Measurements from ENCODE around the gene CPT1C.

The CPT1C gene

DNA sequence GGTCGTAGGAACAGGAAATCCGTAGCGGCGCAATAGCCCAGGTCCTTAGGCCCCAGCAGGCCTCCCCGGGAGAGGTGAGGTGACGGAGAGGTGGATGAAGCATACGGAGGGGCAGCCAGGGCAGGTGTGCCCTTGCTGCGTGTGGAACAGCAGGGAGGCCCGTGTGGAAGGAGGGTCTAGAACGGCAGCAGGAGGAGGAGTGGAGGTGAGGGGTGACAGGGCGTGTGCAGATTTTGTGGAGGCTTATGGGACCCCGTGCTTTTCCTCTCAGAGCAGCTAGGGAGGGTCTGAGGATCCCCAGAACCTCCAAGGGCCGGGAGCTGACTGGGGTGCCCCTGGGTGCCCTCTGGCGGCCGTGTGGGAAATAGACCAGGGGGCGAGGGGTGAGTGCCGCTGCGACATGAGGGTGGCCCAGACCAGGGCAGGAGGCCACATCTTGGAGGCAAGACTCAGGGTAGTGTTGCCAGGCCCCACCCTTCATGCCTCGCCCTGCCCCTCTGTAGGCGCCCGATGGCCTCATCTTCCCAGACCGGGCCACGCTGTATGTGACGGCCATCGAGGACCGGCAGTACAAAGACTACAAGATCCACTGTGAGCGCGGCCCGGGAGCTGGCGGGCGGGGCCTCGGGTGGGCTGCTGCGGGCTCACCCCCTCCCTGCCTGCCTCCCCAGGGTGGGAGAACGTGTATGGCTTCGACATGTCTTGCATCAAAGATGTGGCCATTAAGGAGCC lies 6.5 kb upstream of the CPT1C start:
- DNase-seq, result no peak

DNA sequence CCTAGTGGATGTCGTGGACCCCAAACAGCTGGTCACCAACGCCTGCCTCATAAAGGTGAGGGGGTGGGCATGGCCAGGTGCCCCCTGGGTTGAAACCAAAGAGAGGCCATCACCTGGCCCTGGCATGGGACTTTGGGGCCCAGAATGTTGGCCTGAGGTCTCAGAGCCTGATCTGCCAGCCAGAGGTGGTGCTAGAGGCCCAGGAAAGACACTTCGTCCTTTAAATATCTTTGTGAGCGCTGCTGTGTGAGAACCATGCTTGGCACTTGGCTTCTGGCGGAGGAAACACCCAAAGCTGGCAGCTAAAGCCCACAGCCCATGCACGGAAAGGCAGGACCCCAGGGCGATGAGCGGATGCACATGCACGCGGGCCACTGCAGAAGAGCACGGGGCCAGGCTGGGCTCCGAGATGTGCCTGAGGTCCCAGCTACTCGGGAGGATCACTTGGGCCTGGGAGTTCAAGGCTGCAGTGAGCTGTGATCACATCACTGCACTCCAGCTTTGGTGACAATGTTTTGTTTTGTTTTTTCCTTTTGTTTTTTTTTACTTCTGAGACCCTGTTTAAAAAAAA lies 5.8 kb upstream of the CPT1C start:
- no peak for DNase-seq

DNA sequence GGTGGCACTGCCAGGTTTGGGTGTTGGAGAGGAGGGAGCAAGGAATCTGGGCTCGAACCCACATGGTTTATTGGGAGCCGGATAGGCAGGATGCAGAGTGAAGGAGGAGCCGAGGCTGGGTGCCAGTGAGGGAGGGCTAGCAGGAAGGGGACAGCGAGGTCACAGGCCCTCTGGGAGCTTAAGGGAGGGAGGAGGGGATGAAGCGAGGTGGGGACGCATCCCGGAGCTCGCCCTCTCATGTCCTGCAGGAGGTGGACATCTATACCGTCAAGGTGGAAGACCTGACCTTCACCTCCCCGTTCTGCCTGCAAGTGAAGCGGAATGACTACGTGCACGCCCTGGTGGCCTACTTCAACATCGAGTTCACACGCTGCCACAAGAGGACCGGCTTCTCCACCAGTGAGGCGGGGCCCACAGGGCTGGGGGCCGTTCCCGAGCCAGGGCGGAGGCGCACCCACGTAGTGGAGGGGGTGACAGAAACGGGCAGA lies 5.0 kb upstream of the CPT1C start:
- DNase-seq, result no peak

DNA sequence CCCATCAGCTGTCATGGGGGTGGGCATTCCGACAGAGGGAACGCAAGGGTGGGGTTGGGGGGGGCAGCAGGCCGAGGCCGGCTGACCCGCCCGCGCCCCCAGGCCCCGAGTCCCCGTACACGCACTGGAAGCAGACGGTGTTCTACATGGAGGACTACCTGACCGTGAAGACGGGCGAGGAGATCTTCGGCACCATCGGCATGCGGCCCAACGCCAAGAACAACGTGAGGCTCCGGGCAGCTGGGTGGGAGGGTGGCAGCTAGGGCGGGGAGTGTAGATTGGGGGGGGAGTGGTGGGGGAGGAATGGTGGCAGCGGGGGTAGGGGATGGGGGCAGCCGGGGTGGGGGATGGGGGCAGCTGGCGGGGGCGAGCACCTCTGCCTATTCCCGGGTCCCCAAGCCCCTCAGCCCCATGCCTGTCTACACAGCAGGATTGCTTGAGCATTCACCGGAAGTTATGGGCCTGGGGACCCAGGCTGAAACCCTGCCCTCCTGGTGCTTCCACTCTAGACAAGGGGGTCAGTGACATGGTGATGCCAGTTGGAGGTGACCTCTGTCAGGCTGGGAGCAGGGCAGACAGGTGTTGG lies 4.3 kb upstream of the CPT1C start:
- DNase-seq, result no peak

DNA sequence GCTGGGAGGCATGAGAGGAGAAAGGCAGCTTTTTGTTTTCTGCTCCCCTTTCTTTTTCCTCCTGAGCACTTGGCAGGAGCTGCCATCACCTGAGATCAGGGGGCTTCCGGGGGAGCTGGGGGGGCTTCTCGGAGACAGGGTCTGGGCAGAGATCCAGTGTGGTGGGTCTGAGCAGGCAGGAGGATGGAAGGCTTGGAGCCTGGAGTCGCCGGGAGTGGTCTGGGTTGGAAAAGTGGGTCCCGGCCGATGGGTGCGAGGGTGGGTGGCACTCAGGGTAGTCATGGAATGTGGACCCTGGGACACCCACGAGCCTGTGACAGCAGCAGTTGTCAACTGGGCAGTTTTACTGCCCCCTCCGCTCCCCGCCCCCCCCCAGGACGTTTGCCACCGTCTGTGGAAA lies 3.8 kb upstream of the CPT1C start:
- no peak for DNase-seq

DNA sequence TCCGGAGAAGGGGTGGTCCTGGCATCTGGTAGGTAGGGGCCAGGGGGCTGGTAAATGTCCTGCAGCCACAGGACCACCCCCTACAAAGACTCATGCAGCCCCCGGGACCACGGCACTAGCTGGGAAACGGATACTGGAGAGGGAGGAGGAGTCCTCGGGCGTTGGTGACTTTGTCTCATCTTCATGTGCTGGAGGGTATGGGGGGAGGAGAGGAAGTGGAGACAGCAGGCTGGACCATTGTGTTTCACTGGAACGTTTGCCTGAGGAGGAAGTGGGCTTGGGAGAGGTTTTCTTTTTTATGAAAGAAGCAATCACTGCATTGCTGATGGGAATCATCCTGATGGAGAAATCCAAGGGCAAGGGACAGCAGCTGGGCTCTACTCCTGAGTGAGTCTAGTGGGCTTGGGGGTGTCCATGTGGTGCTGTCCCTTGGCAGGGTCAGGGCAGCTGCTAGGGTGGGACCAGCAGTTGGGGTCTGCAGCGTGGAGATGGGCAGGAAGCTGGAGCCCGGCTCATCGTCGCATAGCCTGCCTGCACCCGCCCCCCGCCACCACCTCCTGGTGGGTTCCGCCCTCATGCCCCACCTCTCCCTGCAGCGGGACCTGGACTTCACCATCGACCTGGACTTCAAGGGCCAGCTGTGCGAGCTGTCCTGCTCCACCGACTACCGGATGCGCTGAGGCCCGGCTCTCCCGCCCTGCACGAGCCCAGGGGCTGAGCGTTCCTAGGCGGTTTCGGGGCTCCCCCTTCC lies 3.2 kb upstream of the CPT1C start:
- DNase-seq, result no peak

DNA sequence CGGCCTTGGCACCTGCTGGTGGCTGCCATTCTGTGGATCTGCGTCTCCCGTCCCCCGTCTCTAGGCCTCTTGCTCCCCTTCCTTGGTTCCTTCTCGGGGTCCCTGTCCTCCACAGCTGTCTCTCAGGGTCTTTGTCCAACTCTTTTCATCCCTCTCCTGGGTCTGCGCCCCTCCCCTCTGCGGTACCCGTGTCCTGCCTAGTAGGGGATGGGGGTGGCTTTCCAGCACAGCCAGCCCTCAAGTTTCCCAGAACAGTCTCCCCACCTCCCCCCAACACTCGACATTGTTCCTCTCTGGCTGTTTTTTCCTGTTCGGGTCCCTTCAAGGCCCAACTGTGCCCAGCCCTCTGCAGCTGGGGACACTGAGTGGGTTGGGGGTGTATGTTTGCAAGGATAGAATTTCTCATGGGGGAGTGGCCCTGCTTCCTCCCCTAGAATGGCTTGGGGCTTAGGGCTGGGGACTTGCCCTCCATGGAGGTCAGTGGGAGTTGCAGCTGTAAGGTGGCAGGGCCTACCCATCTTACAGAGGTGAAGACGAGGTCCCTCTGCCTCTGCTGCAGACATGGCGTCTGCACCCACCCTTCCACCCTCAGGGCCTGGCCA lies 2.3 kb upstream of the CPT1C start:
- DNase-seq, result no peak

DNA sequence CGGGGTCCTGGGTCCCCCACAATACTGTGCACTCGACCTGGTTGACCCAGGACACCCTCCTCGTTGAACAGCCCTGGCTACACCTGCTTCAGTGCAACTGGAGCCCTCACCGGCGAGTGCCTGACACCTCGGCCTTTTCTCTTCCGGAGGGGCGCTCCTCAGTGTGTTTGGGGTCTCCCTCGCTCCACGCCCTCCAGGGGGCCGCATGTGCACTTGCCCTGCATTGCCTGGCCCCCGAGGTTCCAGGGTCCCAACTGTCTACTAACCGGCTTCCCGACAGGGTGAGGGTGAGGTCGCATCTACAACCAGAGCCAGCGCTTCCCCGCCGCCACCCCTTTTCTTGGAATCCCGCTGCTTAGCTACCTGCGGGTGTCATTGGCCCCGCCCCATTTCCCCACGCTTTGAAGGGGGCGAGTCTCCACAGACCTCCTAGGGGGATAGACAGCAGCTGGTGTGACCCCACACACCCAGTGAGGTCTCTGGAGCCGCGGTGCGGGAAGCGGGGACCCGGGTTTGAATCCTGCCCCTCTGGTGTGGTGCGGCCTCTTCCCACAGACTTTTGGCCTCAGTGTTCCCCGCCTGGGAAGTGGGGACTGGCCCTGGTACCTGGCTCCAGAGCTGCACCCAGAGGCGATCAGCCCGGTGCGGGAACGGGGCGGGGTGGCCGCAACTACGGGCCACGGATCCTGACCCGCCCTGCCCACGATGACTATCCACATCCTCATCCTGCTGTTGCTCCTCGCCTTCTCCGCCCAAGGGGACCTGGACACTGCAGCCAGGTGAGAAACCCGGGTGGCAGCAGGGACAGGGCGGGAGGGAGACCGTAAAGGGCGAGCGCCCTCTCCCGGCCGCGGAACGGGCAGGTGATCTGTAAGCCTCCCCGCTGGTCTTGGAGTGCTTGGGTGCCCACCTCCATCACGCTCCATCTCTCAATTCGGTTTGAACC lies 1.5 kb upstream of the CPT1C start, which contains the start of gene ADM5:
Gene ADM5, plus strand, starts transcription at position 462 of the 946 bp plus-strand sequence. Its CDS starts 244 bp downstream, at position 706.
- DNase-seq, result peak; percentile 77

DNA sequence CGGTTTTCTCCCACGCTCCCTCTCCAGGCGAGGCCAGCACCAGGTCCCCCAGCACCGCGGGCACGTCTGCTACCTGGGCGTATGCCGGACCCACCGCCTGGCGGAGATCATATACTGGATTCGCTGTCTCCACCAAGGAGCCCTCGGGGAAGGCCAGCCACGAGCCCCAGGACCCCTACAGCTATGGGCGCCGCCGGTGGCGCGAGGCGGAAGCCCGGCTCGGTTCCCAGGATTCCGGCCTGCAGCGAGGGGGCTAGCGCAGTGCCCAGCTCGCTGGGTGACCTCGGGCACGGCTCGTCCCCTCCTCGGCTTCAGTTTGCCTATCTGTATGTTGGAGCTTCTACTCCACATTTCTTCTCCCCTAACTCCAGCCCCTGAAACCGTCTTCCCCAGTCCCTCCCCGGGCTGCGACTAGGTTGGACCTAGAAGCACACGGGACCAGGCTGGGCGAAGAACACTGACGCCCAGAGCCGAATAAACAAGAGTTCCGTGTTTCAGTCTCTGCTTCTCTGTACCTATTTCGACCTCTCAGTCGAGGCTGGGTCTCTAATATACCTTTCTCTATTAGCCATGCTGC lies 749 bp upstream of the CPT1C start:
- DNase-seq, result no peak

DNA sequence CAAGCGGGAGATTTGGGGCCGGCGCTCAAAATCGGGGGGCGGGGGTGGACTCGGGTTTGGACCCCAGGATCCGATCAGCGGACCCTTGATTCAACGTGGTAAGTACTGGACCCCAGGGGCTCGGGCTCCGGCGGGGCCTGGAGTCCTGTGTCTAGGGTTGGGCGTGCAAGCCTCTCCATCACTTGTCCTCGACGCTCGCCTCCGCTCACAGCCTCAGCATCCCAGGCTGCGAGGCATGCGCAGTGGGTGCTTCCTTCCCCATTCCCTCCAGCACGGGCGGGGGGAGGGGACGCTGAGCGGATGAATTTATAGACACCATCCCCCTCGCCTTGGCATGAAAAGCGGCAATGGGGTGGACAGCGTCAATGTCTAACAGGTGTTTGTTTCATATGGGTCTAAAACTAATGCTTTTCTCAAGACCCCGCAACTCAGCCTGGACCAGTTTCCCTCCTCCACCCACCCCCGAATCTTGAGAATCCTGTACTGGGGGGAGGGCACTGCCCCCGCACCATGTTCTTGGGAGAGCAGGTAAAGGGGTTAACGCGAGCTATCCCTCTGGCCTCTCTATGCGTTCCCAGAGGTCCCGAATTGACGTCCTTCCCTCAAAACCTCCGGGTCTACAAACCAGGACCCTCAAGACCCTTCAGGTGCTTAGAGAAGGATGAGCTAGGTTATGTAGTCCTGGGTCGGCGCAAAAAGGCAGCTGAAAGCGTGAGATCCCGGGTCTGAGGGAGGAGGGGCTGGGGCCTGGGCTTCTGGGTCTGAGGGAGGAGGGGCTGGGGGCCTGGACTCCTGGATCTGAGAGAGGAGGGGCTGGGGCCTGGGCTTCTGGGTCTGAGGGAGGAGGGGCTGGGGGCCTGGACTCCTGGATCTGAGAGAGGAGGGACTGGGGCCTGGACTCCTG lies 579 bp downstream of the CPT1C start:
- DNase-seq, result peak; percentile 72

DNA sequence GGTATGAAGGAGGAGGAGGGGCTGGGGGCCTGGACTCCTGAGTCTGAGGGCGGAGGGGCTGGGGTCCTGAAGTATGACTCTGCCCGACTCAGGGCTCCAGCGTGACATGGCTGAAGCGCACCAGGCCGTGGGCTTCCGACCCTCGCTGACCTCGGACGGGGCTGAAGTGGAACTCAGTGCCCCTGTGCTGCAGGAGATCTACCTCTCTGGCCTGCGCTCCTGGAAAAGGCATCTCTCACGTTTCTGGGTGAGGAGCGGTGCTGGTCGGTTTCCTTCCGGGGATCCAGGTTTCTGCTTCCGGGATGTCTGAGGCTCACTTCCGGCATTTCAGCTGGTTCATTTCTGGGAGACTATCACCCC lies 1.2 kb downstream of the CPT1C start:
- DNase-seq, result no peak

DNA sequence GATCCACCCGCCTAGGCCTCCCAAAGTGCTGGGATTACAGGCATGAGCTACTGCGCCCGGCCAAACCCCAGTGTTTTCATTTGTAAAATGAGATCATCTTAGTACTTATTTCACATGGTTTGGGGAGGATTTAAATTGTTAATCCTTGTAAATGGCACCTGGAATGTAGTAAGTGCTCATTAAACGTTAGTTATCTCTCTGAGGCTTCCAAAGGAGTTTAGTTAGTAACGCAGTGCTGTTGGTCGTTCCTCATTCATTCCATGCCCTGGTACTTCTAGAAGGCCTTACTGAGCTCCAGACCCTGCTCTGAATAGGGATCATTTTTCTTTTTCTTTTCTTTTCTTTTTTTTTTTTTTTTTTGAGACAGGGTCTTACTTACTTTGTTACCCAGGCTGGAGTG lies 5.2 kb downstream of the CPT1C start:
- DNase-seq, result no peak

DNA sequence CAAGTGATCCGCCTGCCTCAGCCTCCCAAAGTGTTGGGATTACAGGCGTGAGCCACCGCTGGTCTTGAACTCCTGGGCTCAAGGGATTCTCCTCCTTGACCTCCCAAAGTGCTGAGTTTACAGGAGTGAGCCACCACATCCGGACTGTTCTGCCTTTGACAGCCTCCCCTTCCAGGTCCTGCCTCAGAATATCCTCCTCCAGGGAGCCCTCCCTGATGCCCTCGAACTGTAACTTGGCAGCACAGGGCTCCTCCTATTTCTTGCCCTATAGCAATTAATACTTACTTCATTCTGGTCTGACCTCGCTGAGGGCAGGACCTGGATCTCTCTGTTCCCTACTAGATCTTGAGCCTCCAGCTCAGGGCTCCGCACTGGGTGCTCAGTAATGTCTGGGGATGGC lies 5.9 kb downstream of the CPT1C start:
- DNase-seq, result no peak

DNA sequence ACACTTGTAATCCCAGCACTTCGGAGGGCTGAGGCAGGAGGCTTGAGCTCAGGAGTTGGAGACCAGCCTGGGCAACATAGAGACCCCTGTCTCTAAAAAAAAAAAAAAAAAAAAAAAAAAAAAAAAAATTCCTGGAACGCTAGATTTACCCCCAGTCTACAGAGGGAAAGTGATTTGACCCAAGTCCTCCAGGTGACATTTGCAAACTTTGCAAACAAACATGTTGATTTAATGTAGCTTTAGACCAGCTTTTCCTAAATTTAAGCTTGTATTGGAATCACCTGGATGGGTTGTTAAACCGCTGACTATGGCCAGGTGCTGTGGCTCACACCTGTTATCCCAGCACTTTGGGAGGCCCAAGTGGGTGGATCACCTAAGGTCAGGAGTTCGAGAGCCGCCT lies 8.4 kb downstream of the CPT1C start:
- no peak for DNase-seq

DNA sequence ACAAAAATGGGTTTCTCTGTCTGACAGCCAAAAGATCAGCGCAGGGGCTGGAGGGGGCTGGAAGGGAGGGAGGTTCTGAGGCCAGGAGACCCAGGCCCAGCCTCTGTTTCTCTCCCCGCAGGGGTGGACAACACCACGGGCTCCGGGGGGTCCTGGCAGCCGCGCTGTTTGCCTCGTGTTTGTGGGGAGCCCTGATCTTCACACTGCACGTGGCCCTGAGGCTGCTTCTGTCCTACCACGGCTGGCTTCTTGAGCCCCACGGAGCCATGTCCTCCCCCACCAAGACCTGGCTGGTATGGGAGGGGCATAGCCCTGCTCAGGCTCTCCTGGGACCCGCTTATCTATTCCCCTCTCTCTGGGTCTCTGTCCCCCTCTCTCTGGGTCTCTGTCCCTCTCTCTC lies 9.6 kb downstream of the CPT1C start:
- DNase-seq, result no peak

DNA sequence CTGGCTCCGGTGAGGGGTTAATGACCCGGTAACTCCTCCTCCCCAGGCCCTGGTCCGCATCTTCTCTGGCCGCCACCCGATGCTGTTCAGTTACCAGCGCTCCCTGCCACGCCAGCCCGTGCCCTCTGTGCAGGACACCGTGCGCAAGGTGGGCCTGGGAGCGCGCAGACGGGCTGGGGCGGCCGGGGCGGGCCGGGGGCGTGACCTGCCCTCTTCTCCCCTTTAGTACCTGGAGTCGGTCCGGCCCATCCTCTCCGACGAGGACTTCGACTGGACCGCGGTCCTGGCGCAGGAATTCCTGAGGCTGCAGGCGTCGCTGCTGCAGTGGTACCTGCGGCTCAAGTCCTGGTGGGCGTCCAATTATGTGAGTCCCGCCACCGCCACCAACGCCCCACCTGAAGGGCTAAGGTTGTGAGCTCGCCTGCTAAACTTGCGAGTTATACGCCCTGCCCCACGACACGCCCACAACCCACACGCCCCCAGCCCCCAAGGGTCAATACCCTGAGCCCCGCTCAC lies 10.4 kb downstream of the CPT1C start:
- no peak for DNase-seq

DNA sequence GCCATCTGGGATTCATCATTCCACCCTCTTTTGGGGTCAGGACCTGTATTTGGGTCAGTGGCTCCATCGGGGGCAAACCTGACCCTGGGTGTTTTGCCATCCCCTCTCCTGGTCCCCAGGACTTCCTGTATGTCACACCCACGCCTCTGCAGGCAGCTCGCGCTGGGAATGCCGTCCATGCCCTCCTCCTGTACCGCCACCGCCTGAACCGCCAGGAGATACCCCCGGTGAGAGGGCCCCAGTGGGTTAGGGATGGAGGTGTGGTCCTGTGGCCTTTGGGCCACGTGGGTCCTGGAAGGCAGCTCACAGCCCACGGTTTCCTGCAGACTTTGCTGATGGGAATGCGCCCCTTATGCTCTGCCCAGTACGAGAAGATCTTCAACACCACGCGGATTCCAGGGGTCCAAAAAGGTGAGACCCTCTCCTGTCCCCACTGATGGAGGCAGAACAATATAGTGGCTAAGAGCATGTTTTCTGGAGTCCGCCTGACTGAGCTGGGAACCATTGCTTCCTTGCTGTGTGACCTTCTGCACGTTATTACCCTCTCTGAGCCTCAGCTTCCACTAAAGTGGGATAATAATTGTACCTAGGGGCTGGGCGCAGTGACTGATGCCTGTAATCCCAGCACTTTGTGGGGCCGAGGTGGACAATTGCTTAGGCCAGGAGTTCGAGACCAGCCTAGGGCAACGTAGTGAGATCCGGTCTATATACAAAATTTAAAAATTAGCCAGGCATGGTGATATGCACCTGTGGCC lies 14.1 kb downstream of the CPT1C start:
- DNase-seq, result no peak

DNA sequence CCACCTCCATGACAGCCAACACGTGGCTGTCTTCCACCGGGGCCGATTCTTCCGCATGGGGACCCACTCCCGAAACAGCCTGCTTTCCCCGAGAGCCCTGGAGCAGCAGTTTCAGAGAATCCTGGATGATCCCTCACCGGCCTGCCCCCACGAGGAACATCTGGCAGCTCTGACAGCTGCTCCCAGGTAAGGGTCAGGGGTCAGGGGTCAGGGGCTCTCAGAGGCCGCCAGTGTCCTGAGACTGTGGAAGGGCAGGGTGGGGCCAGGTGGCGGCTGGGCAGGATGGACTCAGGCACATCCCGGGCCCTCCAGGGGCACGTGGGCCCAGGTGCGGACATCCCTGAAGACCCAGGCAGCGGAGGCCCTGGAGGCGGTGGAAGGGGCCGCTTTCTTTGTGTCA lies 15.0 kb downstream of the CPT1C start:
- no peak for DNase-seq

DNA sequence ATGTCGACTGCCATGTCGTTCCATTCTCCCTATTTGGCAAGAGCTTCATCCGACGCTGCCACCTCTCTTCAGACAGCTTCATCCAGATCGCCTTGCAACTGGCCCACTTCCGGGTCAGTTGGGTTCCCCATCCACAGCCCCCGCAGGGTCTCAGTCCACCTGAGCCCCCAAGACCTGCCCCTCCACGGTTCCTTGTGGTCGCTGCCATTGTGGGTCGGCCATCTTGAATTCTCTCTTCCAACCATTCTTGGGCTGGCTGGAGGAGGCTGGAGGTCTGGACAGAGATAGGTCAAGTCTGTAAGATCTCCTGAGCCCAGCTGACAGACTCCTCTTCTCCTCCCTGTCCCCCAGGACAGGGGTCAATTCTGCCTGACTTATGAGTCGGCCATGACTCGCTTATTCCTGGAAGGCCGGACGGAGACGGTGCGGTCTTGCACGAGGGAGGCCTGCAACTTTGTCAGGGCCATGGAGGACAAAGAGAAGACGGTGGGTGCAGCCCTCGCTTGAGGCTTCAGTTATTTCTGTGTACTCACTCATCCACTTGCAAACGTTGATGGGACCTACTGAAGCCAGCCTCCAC lies 19.5 kb downstream of the CPT1C start:
- no peak for DNase-seq
